Measurements from ENCODE around the gene KRT6C. TPM values are rescaled to one million over a fixed set of nuclear protein-coding genes. Genes with fewer than 3 reads are reported as not detected.
"Not testable (repeated sequence)": the region's sequence is repeated elsewhere in the genome, so short reads cannot be mapped to it uniquely, and the experiment has no call there.

KRT6C gene
- total and polyA plus RNA-seq, 8 donors: not detected

GRCh38 chr12:52488736-52489135 lies 15.1 kb upstream of the KRT6C start:
- peaks cover 4 to 35% of the 10 kb centered on the region in 2 donors for H3K27me3 ChIP-seq
- ATAC-seq (no peak), DNase-seq (no peak)
- no peak for TF ChIP-seq CTCF (IDR thresholded peaks at IDR 0.05)
- H3K4me3 ChIP-seq: no peak overlapping the region
- peaks cover 0 to 7% of the 10 kb centered on the region in 2 donors for H3K9me3 ChIP-seq
- H3K36me3 ChIP-seq: no peaks in the 10 kb centered on the region
- H3K4me1 ChIP-seq: peaks cover 0 to 4% of the 10 kb centered on the region in 2 donors
- intact Hi-C loops (cut with DNase I): no loop called here
- no peak overlapping the region for H3K27ac ChIP-seq

- DNase-seq: peak in 1 of 4 donors; percentile 59
- H3K36me3 ChIP-seq; H3K9me3 ChIP-seq; H3K4me3 ChIP-seq; H3K4me1 ChIP-seq; H3K27ac ChIP-seq; intact Hi-C loops (cut with DNase I); ATAC-seq: not testable (repeated sequence)
- H3K27me3 ChIP-seq: peaks cover 4 to 40% of the 10 kb centered on the region in 2 donors
Measured at GRCh38 chr12:52487744-52488443, 14.3 kb upstream of the KRT6C start.

GRCh38 chr12:52487211-52487610 lies 13.6 kb upstream of the KRT6C start:
- H3K36me3 ChIP-seq: no peaks in the 10 kb centered on the region
- peaks cover 0 to 7% of the 10 kb centered on the region in 2 donors for H3K9me3 ChIP-seq
- no peak overlapping the region for H3K4me3 ChIP-seq
- intact Hi-C loops (cut with DNase I): no loop called here
- H3K4me1 ChIP-seq: no peaks in the 10 kb centered on the region
- TF ChIP-seq CTCF (IDR thresholded peaks at IDR 0.05): no peak
- no peak for ATAC-seq
- H3K27me3 ChIP-seq: peaks cover 4 to 38% of the 10 kb centered on the region in 2 donors
- no peak for DNase-seq
- H3K27ac ChIP-seq: no peak overlapping the region

- Histone ChIP-seq H3K4me3 (no peak overlapping the region), H3K27ac (no peak overlapping the region), H3K36me3 (no peaks in the 10 kb centered on the region), H3K4me1 (no peaks in the 10 kb centered on the region), H3K27me3 (peaks cover 4 to 33% of the 10 kb centered on the region in 2 donors), H3K9me3 (peaks cover 0 to 7% of the 10 kb centered on the region in 2 donors)
- no peak for DNase-seq
- TF ChIP-seq CTCF (IDR thresholded peaks at IDR 0.05): no peak
- ATAC-seq: no peak
- intact Hi-C loops (cut with DNase I): no loop called here
Measured at GRCh38 chr12:52486166-52487105, 12.8 kb upstream of the KRT6C start.

- no peaks in the 10 kb centered on the region for H3K36me3 ChIP-seq
- TF ChIP-seq CTCF (IDR thresholded peaks at IDR 0.05): no peak
- peaks cover 0 to 6% of the 10 kb centered on the region in 2 donors for H3K9me3 ChIP-seq
- peaks cover 0 to 23% of the 10 kb centered on the region in 2 donors for H3K27me3 ChIP-seq
- intact Hi-C loops (cut with DNase I): no loop called here
- no peaks in the 10 kb centered on the region for H3K4me1 ChIP-seq
- no peak overlapping the region for H3K27ac ChIP-seq
- ATAC-seq (no peak), DNase-seq (no peak)
- no peak overlapping the region for H3K4me3 ChIP-seq
Measured at GRCh38 chr12:52480073-52480472, 6.5 kb upstream of the KRT6C start.

Data from left lung (tissue), 10 donors.